Psoas muscle (tissue), 8 donors: ENCODE data around the gene MEIS2. TPM values are rescaled to one million over a fixed set of nuclear protein-coding genes. Genes with fewer than 3 reads are reported as not detected.

Source experiments
- ATAC-seq, 4 donors: fragments of 200-7000 bp; cut with Tn5 transposase; one replicate each; pipeline ENCODE4 v1.9.1; 2020; ENCODE audit warnings: moderate library complexity in 3 of 4, mild to moderate bottlenecking in 2 of 4
- DNase-seq, 2 donors: peaks; one replicate each; pipeline ENCODE4 v3.0.0-alpha.2; 2020
- H3K27ac ChIP-seq: fragments of 200-600 bp; one replicate; pipeline ENCODE4 v1.8.0; 2022
- H3K27me3 ChIP-seq, 3 donors: fragments of 200-600 bp in 1 of 3; one replicate each; pipeline versions ENCODE4 v1.6.1 to v1.8.0; 2013 to 2022; ENCODE audit warnings: low read length in 2 of 3, mild to moderate bottlenecking in 2 of 3, moderate library complexity in 1 of 3; ENCODE audit not compliant: insufficient read depth in 3 of 3
- H3K36me3 ChIP-seq, 2 donors: fragments of 200-600 bp in 1 of 2; one replicate each; pipeline versions ENCODE4 v1.6.1 to v1.8.0; 2013 to 2022; ENCODE audit warnings: low read depth in 1 of 2, mild to moderate bottlenecking in 1 of 2, moderate library complexity in 1 of 2; ENCODE audit not compliant: insufficient read depth in 1 of 2
- H3K4me1 ChIP-seq: fragments of 200-600 bp; one replicate; pipeline ENCODE4 v1.8.0; 2022
- H3K4me3 ChIP-seq: fragments of 200-600 bp; one replicate; pipeline ENCODE4 v1.8.0; 2022; ENCODE audit warnings: mild to moderate bottlenecking
- H3K9me3 ChIP-seq: fragments of 200-600 bp; one replicate; pipeline ENCODE4 v1.8.0; 2022
- CTCF ChIP-seq: fragments of 200-600 bp; IDR thresholded peaks from one replicate; pipeline ENCODE4 v1.8.0; 2022; ENCODE audit warnings: antibody characterized with exemption
- WGBS, 3 donors: extraction: QIAGEN DNeasy Blood & Tissue Kit; methylation state at CpG; one replicate each; pipeline versions ENCODE4 v1.1.6 to v1.1.7; 2013; 5-methylcytosine and 5-hydroxymethylcytosine counted together
- intact Hi-C, 2 donors: fragments of 100-400 bp; cut with DNase I; formaldehyde crosslinking; loops; one replicate each; pipeline versions ENCODE4 v1.11.0 to v1.14.2; 2022
- polyA plus RNA-seq, 3 donors: library from polyadenylated mRNA; stranded (reverse); fragments of 200-250 nt; gene quantifications; one replicate each; pipeline ENCODE4 v1.2.3, GENCODE V29; 2013
- total RNA-seq, 4 donors: library from RNA; stranded (reverse); fragmentation: NEBNext Ultra II Directional in 2 of 4; extraction: Animal tissue kit (Norgen Biotek cat#: 25700) in 2 of 4; gene quantifications; one replicate each; pipeline versions ENCODE4 v1.2.1 to v1.2.4, GENCODE V29; 2021 to 2023
- donor health status: healthy with polysubstance abuse.
- donor health status: DM: no; HTN: no; CAD: no; lungs with moderate emphysema.
- donor health status: Bipolar disorder and iron deficiency.
- donor health status: healthy.
- donor health status: DM: yes; HTN: yes; CAD: no.
- donor health status: DM: no; HTN: no; CAD: no.
- donor health status: DM: no; HTN: no; CAD: no.
- donor health status: DM: yes; HTN: yes; CAD: no.

The MEIS2 gene
- total and polyA plus RNA-seq, 7 donors = 0.42 to 24.3 (median 1.9) TPM

GRCh38 chr15:37019479-37020433 lies 80.6 kb downstream of the MEIS2 start:
- H3K36me3 ChIP-seq = no peaks in the 10 kb centered on the region
- intact Hi-C loops = no loop called here
- H3K27me3 ChIP-seq = no peaks in the 10 kb centered on the region
- WGBS, 3 donors = 48 to 62% (median 59%) methylated on average over 18 of the region's 18 CpGs
- ATAC-seq (peak in 1 of 4 donors; percentile 56), DNase-seq (no peak)
- no peak overlapping the region for H3K4me3 ChIP-seq
- H3K4me1 ChIP-seq = no peaks in the 10 kb centered on the region
- H3K27ac ChIP-seq = no peak overlapping the region
- H3K9me3 ChIP-seq = no peaks in the 10 kb centered on the region
- TF ChIP-seq CTCF = no peak

- 87 to 90% (median 87%) methylated on average over 11 of the region's 11 CpGs for WGBS, 3 donors
- no peak for DNase-seq
- Histone ChIP-seq H3K4me1 (no peaks in the 10 kb centered on the region), H3K27ac (no peak overlapping the region), H3K9me3 (no peaks in the 10 kb centered on the region), H3K27me3 (peaks cover 0 to 2% (median 0%) of the 10 kb centered on the region in 3 donors), H3K4me3 (no peak overlapping the region), H3K36me3 (no peaks in the 10 kb centered on the region)
- no peak for ATAC-seq
- intact Hi-C loops = no loop called here
- TF ChIP-seq CTCF = no peak
Measured at GRCh38 chr15:37017031-37017625, 83.2 kb downstream of the MEIS2 start.

- 30 to 40% (median 40%) methylated on average over 7 of the region's 7 CpGs for WGBS, 3 donors
- DNase-seq (no peak), ATAC-seq (peak in 2 of 4 donors; percentile 54 to 56)
- intact Hi-C loops = no loop called here
- Histone ChIP-seq H3K27me3 (peaks cover 0 to 2% (median 0%) of the 10 kb centered on the region in 3 donors), H3K4me1 (no peaks in the 10 kb centered on the region), H3K27ac (no peak overlapping the region), H3K36me3 (no peaks in the 10 kb centered on the region), H3K9me3 (no peaks in the 10 kb centered on the region), H3K4me3 (peak overlapping the region; percentile 12)
- TF ChIP-seq CTCF = no peak
Measured at GRCh38 chr15:37016231-37016630, 84.1 kb downstream of the MEIS2 start.

- no peaks in the 10 kb centered on the region for H3K4me1 ChIP-seq
- DNase-seq = no peak
- peaks cover 0 to 2% (median 0%) of the 10 kb centered on the region in 3 donors for H3K27me3 ChIP-seq
- peak in 2 of 4 donors; percentile 20 to 24 for ATAC-seq
- intact Hi-C loops = no loop called here
- H3K4me3 ChIP-seq = no peak overlapping the region
- no peaks in the 10 kb centered on the region for H3K9me3 ChIP-seq
- no peak for TF ChIP-seq CTCF
- WGBS, 3 donors = 31 to 42% (median 40%) methylated on average over 4 of the region's 4 CpGs
- H3K36me3 ChIP-seq = no peaks in the 10 kb centered on the region
- H3K27ac ChIP-seq = no peak overlapping the region
Measured at GRCh38 chr15:37015451-37015850, 84.9 kb downstream of the MEIS2 start.
